NCI-H1694 (cell line): ENCODE measurements around the gene QSOX1.

ENCODE experiments used
- DNase-seq: peaks from one replicate; lab custom pipeline; 2025; lab: John Stamatoyannopoulos, UW

QSOX1 gene

GRCh38 chr1:180213401-180214170 is 58.9 kb downstream of the QSOX1 start:
- no peak for DNase-seq

DNA sequence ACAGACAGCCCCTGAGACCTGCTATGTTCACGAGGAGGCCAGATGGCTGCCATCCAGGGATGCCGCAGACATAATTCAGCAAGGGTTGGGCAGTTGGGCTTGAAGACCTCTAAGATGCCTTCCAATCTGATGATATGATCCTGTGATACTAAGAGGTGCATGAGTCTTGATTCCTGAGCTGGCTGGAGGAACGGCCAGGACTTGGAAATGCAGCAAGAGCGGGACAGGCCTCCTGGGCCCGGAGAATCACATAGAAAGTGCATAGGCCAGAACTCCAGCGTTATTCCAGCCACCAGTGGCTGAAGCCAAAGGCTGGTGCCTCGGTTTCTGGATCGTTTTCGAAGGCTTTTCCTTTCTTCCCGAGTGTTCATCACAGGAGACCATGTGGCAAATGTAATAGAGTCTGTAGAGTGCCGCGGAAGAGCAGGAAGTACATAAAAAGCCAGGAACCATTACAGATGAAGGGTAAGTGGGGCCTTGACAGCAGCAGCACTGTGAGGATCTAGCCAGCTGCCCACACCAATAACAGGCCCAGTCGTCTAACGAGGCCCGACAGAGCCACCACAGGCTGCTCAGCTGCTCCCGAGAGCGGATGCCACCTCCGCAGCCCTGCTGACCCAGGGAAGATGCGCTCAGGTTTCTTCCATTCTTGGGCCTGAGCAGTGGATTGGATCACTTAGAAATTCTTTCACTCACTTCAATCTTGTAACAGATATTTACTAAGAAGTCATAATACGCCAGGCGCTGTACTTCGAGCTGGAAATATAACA is 61.4 kb downstream of the QSOX1 start:
- no peak for DNase-seq

- DNase-seq: no peak
Measured at GRCh38 chr1:180217006-180217405, 62.3 kb downstream of the QSOX1 start.

GRCh38 chr1:180218806-180219765 is 64.4 kb downstream of the QSOX1 start:
- DNase-seq: no peak

DNA sequence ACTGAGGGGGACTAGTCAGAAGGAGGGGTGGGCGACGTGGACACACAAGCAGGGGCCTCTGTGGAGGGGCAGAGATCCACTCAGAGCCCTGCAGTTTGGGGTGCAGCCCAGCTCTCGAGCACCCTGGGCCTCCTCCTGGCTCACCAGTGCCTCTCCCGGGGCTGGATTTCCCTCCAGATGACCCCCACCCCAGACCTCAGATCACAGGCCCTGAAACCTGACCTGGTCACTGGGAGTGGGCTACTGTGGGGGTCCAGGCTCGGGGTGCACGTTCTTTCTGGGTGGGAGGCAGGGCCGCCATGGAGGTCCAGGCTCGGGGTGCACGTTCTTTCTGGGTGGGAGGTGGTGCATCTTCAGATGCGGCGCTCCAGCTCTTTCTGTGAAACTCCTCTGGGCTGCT is 65.1 kb downstream of the QSOX1 start:
- no peak for DNase-seq

DNA sequence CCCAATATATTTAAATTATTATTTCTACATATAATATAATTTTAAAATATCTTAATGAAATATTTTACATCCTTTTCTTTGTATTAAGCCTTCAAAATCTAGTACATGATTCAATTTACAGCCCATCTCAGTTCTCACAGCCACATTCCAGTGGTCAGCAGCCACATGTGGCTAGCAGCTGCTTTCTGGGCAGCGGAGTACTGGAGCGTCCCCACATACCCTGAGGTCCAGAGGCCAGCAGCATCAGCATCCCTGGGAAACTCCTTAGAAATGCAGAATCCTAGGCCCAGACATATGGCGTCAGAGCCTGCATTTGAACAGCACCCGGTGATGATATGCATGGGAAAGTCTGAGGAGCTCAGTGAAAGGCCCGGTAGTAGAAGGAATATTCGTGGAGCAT is 66.8 kb downstream of the QSOX1 start:
- no peak for DNase-seq

DNA sequence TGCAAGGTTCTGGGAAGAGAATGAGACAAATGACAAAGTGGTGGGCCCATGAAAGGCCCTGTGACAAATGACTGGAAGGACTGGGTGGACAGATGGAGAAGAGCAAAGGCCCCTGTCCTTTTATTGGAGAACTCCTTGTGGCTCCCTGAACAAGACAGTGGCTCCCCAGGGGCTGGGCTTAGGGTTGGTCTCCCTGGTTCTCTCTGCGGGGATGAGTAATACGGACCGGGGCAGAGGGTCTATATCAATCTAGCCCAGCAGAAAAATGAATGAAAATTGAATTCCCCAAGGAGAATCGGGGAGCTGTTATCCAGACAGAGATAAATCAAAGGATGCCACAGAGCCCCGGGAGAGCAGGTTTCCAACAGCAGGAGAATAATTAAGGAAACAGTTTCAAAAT is 70.2 kb downstream of the QSOX1 start:
- no peak for DNase-seq

DNA sequence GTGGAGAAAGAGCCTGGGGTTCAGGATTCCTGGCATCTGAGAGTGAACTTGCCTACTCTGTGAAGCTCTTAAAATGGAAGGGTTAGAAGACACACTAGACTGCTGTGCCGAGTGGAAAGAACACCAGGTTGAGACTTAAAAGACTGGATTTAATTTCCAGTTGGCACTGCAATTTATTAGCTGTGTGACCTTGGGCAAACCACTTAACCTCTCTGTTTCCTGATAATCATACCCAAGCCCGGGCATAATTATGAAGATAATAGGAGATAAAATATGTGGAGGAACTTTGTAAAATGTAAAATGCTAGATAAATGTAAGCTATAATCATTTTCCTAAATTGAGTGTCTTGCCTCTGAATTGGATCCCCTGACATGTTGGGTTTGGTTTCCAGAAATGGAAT is 70.7 kb downstream of the QSOX1 start:
- DNase-seq: no peak

DNA sequence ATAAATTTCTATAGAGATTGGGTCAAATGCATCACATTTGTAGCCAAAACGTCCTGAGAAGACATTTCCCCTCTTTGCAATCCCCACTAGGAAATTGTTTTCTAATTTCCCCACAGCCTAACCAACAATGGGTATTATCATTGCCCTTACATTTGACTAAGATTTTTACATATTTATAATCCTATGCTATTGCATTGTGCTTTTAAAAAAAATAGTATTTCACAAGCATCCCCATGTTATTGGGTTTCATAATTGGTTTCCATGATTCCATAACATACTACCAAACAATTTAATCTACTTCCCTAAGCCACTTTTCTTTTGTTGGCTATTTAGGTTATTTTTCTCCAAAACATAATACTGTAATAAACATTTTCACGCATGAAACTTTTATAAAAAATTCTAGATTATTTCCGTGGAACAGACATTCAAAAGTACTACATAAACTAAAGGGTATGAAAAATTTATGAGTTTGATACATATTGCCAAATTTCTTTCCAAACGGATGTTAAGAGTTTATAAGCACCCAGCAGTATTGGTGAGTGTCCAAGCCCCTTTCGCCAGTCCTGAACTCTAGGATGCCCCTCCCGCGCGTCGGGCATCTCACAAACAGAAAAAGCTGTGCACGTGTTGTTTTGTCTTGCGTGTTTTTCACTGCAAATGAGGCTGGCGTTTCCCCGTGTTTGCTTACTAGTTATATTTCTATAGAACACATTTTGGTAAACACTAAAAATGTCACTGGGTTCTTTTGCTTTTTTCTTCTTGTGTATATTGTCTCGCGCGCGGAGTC is 73.4 kb downstream of the QSOX1 start:
- no peak for DNase-seq

DNA sequence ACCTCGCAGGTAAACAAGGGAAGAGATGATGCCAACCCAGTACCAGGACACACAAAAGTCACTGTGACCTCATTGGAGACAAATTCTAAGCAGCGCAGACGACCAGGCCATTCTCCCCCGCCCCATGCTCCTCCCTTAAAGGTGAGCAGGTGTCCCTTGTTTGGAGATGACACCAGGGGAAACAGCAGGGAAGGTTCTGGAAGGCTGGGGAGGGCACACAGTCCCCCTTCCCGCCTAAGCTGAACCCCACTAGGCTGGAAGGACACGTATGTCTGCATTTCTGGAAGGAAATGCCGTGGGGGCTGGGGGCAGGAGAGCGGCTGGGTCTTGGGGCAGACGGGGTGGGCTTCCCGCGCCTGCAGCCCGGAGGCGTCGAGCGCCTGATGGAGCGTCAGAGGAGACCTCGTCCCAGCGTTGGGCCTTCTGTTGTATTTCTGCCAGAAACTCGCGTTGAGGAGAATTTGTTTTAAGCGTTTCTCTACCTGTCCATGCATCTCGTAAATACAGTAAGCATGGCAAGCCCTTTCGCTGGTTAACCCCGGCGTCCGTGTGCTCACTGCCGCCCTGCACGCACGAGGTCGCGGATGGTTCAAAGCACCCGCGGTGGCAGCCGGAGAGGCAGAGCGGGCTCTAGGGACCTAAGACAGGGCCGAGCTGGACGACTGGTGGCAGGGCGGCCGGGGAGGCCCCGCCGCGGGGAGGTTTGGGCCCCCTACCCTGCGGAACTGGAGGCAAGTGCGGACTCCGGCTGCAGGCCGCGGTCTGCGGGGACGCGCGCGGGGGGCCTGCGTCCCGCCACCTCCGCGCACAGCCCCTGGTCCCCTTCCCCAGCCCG is 74.2 kb downstream of the QSOX1 start:
- no peak for DNase-seq

GRCh38 chr1:180229483-180230415 is 75.1 kb downstream of the QSOX1 start, which contains the start of gene LHX4:
LHX4 (plus strand) TSS chr1:180230264; CDS start chr1:180230530, 266 bp downstream.
- DNase-seq: no peak

DNA sequence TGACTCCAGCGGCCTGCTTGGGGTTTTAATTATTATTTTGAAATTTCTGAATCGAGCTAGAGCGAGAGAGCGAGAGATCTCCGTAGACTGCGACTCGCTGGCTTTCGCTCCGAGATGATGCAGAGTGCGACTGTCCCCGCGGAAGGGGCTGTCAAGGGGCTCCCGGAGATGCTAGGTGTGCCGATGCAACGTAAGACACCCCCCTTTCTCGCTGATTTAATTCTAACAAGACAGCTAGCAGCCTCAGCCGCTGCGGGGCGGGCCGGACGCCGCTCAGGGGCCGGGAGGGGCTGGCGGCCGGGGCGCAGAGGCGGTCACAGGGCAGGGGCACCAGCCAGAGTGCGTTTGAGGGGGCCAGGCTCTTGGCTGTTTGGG is 75.7 kb downstream of the QSOX1 start:
- no peak for DNase-seq

DNA sequence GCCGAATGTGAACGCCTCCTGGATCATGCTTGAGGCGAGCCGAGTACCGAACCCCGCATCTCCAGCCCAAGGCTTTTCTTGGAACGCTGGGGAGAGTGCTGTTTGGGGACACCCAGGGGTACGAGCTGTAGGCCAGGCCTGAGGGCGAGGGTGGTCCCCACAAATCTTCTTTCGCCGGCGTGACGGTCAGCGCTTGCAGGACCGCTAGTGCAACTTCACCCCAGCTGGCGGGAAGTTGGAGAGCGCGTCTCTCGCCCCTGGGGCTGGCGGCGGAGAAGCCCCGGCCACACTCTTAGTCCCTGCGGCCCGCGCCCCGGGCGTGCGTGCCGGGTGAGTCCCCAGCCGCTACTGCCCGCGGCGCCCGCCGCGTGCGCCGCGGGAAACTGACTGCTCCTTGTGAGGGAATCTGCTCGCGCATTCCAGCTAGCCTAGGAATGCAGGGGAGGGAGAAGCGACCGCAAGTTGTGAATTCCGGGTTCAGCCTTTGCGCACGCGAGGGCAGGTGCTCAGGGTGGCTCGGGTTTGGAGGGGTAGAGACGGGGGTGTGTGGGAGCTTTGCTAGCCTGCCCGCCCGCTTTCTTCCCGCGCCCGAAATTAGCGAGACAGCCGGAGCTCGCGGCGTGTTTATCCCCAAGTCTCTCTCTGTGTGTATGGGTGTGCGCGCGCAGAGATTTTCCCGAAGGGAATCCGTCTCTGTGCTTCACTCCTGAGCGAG is 76.3 kb downstream of the QSOX1 start:
- no peak for DNase-seq

GRCh38 chr1:180231506-180231921 is 76.8 kb downstream of the QSOX1 start:
- no peak for DNase-seq

- DNase-seq: no peak
Measured at GRCh38 chr1:180231936-180232335, 77.3 kb downstream of the QSOX1 start.

- DNase-seq: no peak
Measured at GRCh38 chr1:180232521-180233043, 77.9 kb downstream of the QSOX1 start.

DNA sequence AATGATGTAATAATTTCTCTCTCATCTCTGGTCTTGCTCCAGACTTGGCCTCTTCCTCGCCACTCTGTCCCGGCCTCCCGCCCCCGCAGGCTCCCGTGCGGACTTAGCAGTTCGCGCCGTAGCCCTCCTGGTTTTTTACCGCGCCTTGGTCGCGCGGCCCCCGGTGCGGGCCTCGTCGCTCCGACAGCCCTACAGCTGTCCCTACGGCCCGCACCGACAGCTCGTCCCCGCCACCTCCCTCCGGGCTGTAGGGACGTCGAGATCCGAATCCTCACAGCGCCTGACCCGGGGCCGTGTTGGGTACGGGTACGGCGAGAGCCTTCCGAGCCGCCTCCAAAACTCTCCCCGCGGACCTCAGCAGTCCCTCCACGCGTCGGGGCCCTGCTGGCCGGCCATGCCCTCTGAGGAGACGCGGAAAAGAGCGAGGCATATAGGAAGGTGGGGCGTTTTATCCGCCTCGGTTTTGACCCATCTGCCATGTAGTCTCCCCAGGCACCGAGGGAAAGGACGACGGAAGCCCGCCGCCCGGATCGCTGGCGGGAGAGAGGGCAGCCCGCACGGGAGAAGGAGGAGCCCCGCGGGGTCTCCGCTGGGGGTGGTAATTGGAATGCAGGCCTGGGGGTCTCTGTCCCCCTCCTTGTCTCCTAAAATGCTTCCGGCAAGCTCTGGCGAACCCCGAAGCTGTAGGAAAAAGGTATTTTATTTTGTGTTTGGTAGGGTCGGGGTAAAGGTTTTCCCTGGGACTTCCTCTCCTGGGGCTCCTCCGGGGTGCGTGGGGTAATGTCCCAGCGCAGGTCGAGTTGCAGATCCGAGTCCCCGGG is 78.7 kb downstream of the QSOX1 start:
- DNase-seq: no peak
